ENCODE measurements around the gene DVL3.

DVL3 gene

DNA sequence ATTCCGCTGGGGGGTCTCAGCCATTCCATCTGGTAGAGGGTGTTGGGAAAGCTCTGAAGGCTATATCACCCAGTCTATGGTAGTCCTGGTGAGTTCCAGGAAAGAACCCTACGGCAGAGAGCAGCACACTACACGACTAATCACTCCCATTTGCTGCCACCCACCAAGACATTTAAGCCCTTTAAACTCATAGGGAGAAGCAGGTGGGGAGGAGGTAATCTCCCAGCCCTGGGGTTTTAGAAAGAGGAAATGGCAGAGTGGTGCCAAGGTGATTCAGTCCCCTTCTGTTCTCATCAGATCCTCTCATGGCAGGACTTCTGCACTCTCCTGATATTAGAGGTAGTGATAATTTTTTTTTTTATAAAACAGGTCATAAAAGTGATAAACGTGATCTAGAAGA is 63.6 kb downstream of the DVL3 start:
- Histone ChIP-seq H3K9me2 (ENCODE audit: low read depth, low read length) (no peaks in the 10 kb centered on the region), H3K4me1 (ENCODE audit: insufficient read depth, low read length, severe bottlenecking) (no peaks in the 10 kb centered on the region), H3K4me2 (ENCODE audit: low read length) (no peak overlapping the region), H3K9me3 (ENCODE audit: low read length) (no peaks in the 10 kb centered on the region), H3K27ac (ENCODE audit: low read depth, low read length, poor library complexity, severe bottlenecking) (no peak overlapping the region), H3K4me3 (ENCODE audit: low read depth, low read length, poor library complexity, severe bottlenecking) (no peak overlapping the region), H3K79me2 (ENCODE audit: insufficient read depth, low read length) (no peaks in the 10 kb centered on the region), H2AFZ (ENCODE audit: low read length) (no peak overlapping the region), H3K36me3 (ENCODE audit: insufficient read depth, low read length) (no peaks in the 10 kb centered on the region), H3K27me3 (ENCODE audit: insufficient read depth, low read length) (peaks cover 7% of the 10 kb centered on the region; the same call in 1 of the 2 replicates), H3F3A (ENCODE audit: insufficient read depth, low read length) (no peaks in the 10 kb centered on the region), H3K9ac (ENCODE audit: low read length) (no peak overlapping the region), H4K20me1 (ENCODE audit: insufficient read depth, low read length) (no peaks in the 10 kb centered on the region)
- TF ChIP-seq EZH2 (IDR thresholded peaks at IDR 0.05; ENCODE audit: borderline replicate concordance, low read length): no peak
- TF ChIP-seq, protein P1, sequence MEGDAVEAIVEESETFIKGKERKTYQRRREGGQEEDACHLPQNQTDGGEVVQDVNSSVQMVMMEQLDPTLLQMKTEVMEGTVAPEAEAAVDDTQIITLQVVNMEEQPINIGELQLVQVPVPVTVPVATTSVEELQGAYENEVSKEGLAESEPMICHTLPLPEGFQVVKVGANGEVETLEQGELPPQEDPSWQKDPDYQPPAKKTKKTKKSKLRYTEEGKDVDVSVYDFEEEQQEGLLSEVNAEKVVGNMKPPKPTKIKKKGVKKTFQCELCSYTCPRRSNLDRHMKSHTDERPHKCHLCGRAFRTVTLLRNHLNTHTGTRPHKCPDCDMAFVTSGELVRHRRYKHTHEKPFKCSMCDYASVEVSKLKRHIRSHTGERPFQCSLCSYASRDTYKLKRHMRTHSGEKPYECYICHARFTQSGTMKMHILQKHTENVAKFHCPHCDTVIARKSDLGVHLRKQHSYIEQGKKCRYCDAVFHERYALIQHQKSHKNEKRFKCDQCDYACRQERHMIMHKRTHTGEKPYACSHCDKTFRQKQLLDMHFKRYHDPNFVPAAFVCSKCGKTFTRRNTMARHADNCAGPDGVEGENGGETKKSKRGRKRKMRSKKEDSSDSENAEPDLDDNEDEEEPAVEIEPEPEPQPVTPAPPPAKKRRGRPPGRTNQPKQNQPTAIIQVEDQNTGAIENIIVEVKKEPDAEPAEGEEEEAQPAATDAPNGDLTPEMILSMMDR (IDR thresholded peaks at IDR 0.05; ENCODE audit: low read length): no peak

DNA sequence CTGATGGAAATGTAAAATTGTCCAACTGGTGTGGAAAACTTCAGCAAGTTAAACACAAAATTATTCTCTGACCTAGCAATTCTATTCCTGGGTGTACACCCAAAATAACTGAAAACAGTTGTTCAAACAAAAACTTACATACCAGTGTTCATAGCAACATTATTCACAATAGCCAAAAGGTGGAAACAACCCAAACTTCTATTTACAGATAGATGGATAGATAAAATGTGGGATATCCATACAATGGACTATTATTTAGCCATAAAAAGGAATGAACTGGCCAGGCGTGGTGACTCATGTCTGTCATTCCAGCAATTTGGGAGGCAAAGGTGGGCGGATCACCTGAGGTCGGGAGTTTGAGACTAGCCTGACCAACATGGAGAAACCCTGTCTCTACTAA is 67.3 kb downstream of the DVL3 start:
- Histone ChIP-seq H3K36me3 (ENCODE audit: insufficient read depth, low read length) (no peaks in the 10 kb centered on the region), H3K9me3 (ENCODE audit: low read length) (no peaks in the 10 kb centered on the region), H3K27me3 (ENCODE audit: insufficient read depth, low read length) (peaks cover 5% of the 10 kb centered on the region; the same call in 1 of the 2 replicates), H3F3A (ENCODE audit: insufficient read depth, low read length) (no peaks in the 10 kb centered on the region), H3K79me2 (ENCODE audit: insufficient read depth, low read length) (no peaks in the 10 kb centered on the region), H2AFZ (ENCODE audit: low read length) (no peak overlapping the region), H3K27ac (ENCODE audit: low read depth, low read length, poor library complexity, severe bottlenecking) (no peak overlapping the region), H3K4me3 (ENCODE audit: low read depth, low read length, poor library complexity, severe bottlenecking) (no peak overlapping the region), H3K9me2 (ENCODE audit: low read depth, low read length) (no peaks in the 10 kb centered on the region), H3K4me1 (ENCODE audit: insufficient read depth, low read length, severe bottlenecking) (no peaks in the 10 kb centered on the region), H3K4me2 (ENCODE audit: low read length) (no peak overlapping the region), H3K9ac (ENCODE audit: low read length) (no peak overlapping the region), H4K20me1 (ENCODE audit: insufficient read depth, low read length) (no peaks in the 10 kb centered on the region)
- TF ChIP-seq, protein P1 (IDR thresholded peaks at IDR 0.05; ENCODE audit: low read length): no peak
- no peak for TF ChIP-seq EZH2 (IDR thresholded peaks at IDR 0.05; ENCODE audit: borderline replicate concordance, low read length)

Measured in OCI-LY1 (cell line).